Uterus (tissue), 2 donors: ENCODE data around the gene NBAS.

Source experiments
- POLR2A ChIP-seq, 2 donors: fragments of 450-650 bp; IDR thresholded peaks; one replicate each; pipeline ENCODE4 v1.6.1; 2016; ENCODE audit warnings: antibody characterized with exemption in 2 of 2, mild to moderate bottlenecking in 1 of 2, moderate library complexity in 1 of 2
- TF ChIP-seq, protein P1 (sequence below), 4 experiments: fragments of 200-600 bp in 2 of 4; fragments of 450-650 bp in 2 of 4; sonication (generic) in 2 of 4; IDR thresholded peaks; one replicate each; pipeline ENCODE4 v1.5.1; 2016 to 2019; ENCODE audit warnings: antibody characterized with exemption in 4 of 4, mild to moderate bottlenecking in 2 of 4, moderate library complexity in 1 of 4

- TF ChIP-seq, protein P1, sequence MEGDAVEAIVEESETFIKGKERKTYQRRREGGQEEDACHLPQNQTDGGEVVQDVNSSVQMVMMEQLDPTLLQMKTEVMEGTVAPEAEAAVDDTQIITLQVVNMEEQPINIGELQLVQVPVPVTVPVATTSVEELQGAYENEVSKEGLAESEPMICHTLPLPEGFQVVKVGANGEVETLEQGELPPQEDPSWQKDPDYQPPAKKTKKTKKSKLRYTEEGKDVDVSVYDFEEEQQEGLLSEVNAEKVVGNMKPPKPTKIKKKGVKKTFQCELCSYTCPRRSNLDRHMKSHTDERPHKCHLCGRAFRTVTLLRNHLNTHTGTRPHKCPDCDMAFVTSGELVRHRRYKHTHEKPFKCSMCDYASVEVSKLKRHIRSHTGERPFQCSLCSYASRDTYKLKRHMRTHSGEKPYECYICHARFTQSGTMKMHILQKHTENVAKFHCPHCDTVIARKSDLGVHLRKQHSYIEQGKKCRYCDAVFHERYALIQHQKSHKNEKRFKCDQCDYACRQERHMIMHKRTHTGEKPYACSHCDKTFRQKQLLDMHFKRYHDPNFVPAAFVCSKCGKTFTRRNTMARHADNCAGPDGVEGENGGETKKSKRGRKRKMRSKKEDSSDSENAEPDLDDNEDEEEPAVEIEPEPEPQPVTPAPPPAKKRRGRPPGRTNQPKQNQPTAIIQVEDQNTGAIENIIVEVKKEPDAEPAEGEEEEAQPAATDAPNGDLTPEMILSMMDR (IDR thresholded peaks at IDR 0.05): no peak
- no peak for TF ChIP-seq POLR2A (IDR thresholded peaks at IDR 0.05)
These were observed 80.6 kb downstream of the NBAS start for GRCh38 chr2:15480552-15480951.
